Esophagus squamous epithelium (tissue), 5 donors: ENCODE data around the gene SLC49A3. TPM values are rescaled to one million over a fixed set of nuclear protein-coding genes. Genes with fewer than 3 reads are reported as not detected.
"Not testable (repeated sequence)": the region's sequence is repeated elsewhere in the genome, so short reads cannot be mapped to it uniquely, and the experiment has no call there.

Experiments used
- DNase-seq: peaks from one replicate; lab custom pipeline; 2025; lab: John Stamatoyannopoulos, UW
- H3K27ac ChIP-seq, 4 donors: fragments of 200-600 bp; sonication (generic); one replicate each; pipeline ENCODE4 v1.5.1; 2016 to 2019; ENCODE audit warnings: mild to moderate bottlenecking in 1 of 4
- H3K27me3 ChIP-seq, 4 donors: fragments of 200-600 bp; sonication (generic); 1 replicate in 3 of 4; 2 replicates in 1 of 4; pipeline versions ENCODE4 v1.5.1 to v1.6.0; 2017 to 2021; ENCODE audit warnings: antibody characterized with exemption in 1 of 4
- H3K36me3 ChIP-seq, 3 donors: fragments of 200-600 bp; sonication (generic); one replicate each; pipeline ENCODE4 v1.5.1; 2016 to 2019
- H3K4me1 ChIP-seq, 3 donors: fragments of 200-600 bp; sonication (generic); one replicate each; pipeline ENCODE4 v1.5.1; 2017 to 2019
- H3K4me3 ChIP-seq, 4 donors: fragments of 200-600 bp; sonication (generic); 1 replicate in 3 of 4; 2 replicates in 1 of 4; pipeline ENCODE4 v1.5.1; 2016 to 2019; ENCODE audit warnings: mild to moderate bottlenecking in 2 of 4, moderate library complexity in 1 of 4
- H3K9me3 ChIP-seq, 3 donors: fragments of 200-600 bp; sonication (generic); one replicate each; pipeline ENCODE4 v1.5.1; 2016 to 2019
- POLR2A ChIP-seq, 4 donors: fragments of 450-650 bp; IDR thresholded peaks; one replicate each; pipeline ENCODE4 v1.6.1; 2017; ENCODE audit warnings: antibody characterized with exemption in 4 of 4, mild to moderate bottlenecking in 4 of 4, moderate library complexity in 3 of 4
- WGBS, 2 donors: methylation state at CpG; one replicate each; pipeline ENCODE4 v1.1.5; 2018; 5-methylcytosine and 5-hydroxymethylcytosine counted together
- intact Hi-C: fragments of 100-400 bp; cut with DNase I; formaldehyde crosslinking; loops from one replicate; pipeline ENCODE4 v1.15.0; 2022
- total RNA-seq, 4 donors: library from RNA; depleted of rRNA; stranded (reverse); fragments of >200 nt; gene quantifications; one replicate each; pipeline ENCODE4 v1.1.0, GENCODE V29; 2016
- TF ChIP-seq, protein P1 (sequence below), 6 experiments: fragments of 450-650 bp in 4 of 6; fragments of 200-600 bp in 2 of 6; sonication (generic) in 2 of 6; IDR thresholded peaks; one replicate each; pipeline ENCODE4 v1.5.1; 2016 to 2019; ENCODE audit warnings: antibody characterized with exemption in 6 of 6, mild to moderate bottlenecking in 4 of 6, moderate library complexity in 4 of 6
- donor health status: DM: yes; HTN: yes; CAD: no.

SLC49A3 gene
- total RNA-seq, 4 donors from 2014 or later: 2.5 to 6.5 (median 4.7) TPM

DNA sequence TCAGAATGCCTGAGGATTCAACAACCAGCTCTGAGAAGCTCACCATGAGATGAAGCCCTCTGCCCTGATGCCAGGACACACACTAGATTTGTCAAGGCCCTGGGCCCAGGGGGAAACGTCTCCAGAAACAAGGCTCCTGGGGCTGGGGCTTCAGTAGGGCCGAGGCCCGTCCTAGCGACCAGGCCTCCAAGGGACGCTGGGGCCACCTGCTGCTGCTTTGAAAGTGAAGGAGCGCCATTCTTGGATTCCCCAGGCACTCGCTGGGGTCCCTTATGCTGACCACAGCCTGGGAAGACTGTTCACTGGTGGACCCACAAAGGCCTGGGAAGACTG lies 39.7 kb downstream of the SLC49A3 start:
- Histone ChIP-seq H3K9me3 (no peaks in the 10 kb centered on the region), H3K4me1 (peaks cover 0 to 11% (median 0%) of the 10 kb centered on the region in 3 donors), H3K4me3 (no peak overlapping the region), H3K36me3 (no peaks in the 10 kb centered on the region), H3K27me3 (peaks cover 0 to 79% (median 2%) of the 10 kb centered on the region in 4 donors), H3K27ac (no peak overlapping the region)
- 88% methylated on average over 5 of the region's 7 CpGs; no CpG with 5 or more reads in 1 of the 2 donors for WGBS, 2 donors
- intact Hi-C loops: no loop called here
- TF ChIP-seq POLR2A (IDR thresholded peaks at IDR 0.05): no peak
- TF ChIP-seq, protein P1, sequence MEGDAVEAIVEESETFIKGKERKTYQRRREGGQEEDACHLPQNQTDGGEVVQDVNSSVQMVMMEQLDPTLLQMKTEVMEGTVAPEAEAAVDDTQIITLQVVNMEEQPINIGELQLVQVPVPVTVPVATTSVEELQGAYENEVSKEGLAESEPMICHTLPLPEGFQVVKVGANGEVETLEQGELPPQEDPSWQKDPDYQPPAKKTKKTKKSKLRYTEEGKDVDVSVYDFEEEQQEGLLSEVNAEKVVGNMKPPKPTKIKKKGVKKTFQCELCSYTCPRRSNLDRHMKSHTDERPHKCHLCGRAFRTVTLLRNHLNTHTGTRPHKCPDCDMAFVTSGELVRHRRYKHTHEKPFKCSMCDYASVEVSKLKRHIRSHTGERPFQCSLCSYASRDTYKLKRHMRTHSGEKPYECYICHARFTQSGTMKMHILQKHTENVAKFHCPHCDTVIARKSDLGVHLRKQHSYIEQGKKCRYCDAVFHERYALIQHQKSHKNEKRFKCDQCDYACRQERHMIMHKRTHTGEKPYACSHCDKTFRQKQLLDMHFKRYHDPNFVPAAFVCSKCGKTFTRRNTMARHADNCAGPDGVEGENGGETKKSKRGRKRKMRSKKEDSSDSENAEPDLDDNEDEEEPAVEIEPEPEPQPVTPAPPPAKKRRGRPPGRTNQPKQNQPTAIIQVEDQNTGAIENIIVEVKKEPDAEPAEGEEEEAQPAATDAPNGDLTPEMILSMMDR (IDR thresholded peaks at IDR 0.05): no peak
- no peak for DNase-seq

DNA sequence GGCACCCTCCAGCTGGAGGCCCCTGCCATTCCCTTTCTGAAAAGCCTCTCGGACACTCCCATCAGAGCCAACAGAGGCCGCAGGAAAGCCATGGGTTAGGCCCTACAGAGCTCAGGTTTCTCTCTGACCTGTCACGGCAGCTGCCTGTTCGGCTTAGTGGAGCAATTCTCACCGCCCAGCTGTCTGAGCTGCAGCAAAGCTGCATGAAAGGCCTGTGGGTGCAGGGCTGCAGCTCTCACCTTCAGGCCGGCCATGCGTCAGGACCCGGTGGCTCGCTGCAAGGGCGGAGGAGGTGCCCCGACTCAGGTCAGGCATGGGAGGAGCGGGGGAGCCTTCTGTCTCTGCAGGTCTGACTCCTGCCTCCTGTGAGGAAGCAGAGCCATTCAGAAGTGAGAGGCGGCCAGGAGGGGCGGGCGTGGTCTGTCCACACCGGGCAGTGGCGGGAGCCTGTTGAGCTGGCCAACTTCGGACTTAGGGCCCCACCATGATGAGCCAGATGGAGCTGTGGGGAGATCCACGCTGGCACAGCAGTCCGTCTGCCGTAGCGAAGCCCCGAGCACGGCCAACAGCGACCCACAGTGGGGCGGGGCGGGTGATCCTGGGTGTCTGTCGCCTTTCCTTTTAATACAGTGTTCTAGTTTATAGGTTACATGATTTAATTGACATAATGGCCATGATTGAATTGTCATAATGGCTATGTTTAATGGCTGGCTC lies 40.2 kb downstream of the SLC49A3 start:
- intact Hi-C loops: no loop called here

DNA sequence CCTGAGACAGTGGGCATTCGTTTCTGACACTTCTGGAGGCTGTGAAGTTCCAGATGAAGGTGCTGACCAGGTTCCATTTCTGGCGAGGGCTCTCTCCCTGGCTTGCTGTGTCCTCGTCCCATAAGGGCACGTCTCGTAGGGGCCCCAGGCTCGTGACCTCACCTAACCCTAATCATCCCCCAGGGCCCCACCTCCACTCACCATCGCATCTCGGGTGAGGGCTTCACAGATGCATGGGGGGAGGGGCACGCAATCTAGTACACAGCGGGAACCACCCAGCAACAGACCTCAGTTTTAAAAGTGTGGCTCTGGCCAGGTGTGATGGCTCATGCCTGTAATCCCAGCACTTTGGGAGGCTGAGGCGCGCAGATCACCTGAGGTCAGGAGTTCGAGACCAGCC lies 41.5 kb downstream of the SLC49A3 start:
- Histone ChIP-seq H3K4me3 (no peak overlapping the region), H3K9me3 (no peaks in the 10 kb centered on the region), H3K27me3 (peaks cover 0 to 63% (median 2%) of the 10 kb centered on the region in 4 donors), H3K36me3 (no peaks in the 10 kb centered on the region), H3K4me1 (peaks cover 0 to 11% (median 0%) of the 10 kb centered on the region in 3 donors), H3K27ac (no peak overlapping the region)
- TF ChIP-seq POLR2A (IDR thresholded peaks at IDR 0.05): no peak
- TF ChIP-seq, protein P1 (IDR thresholded peaks at IDR 0.05): no peak
- no peak for DNase-seq
- intact Hi-C loops: no loop called here
- WGBS, 2 donors: 58 to 71% methylated on average over 3 to 4 of the region's 13 CpGs

More for the DNA sequence above, 40.2 kb downstream of the SLC49A3 start:
- 60 to 79% methylated on average over 1 to 13 of the region's 28 CpGs for WGBS, 2 donors
- peaks cover 0 to 75% (median 2%) of the 10 kb centered on the region in 4 donors for H3K27me3 ChIP-seq
- H3K27ac ChIP-seq: no peak overlapping the region
- TF ChIP-seq POLR2A (IDR thresholded peaks at IDR 0.05): no peak
- TF ChIP-seq, protein P1 (IDR thresholded peaks at IDR 0.05): no peak
- no peak overlapping the region for H3K4me3 ChIP-seq
- H3K36me3 ChIP-seq: no peaks in the 10 kb centered on the region
- no peaks in the 10 kb centered on the region for H3K9me3 ChIP-seq
- H3K4me1 ChIP-seq: peaks cover 0 to 11% (median 0%) of the 10 kb centered on the region in 3 donors
- no peak for DNase-seq

DNA sequence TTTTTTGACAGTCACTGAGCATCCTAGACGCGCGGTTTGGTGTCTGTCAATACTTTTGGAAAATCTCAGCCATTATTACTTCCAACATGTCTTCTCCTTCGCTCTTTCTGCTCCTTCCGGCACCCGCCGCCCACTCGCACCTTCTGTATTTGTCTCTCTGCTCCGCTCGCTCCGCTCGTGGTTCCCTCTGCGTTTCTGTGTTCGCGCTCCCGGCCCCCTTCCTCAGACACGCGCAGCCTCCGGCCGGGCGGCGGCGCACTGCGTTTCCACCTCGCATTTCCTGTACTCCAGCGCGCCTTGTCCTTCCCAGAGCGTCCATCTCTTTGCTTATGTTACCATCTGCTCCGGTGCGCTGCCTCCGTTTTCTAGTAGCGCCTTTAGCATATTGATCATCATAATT lies 42.5 kb downstream of the SLC49A3 start:
- intact Hi-C loops: no loop called here

DNA sequence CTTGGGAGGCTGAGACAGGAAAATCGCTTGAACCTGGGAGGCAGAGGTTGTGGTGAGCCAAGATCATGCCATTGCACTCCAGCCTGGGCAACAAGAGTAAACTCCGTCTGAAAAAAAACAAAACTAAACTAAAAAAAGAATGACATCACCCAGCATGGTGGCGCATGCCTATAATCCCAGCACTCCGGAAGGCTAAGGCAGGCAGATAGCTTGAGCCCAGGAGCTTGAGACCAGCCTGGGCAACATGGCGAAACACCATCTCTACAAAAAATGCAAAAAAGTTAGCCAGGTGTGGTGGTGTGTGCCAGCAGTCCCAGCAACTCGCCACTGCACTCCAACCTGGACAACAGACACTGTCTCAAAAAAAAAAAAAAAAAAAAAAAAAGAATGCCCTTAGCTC lies 46.6 kb downstream of the SLC49A3 start:
- peaks cover 0 to 38% (median 0%) of the 10 kb centered on the region in 4 donors for H3K27me3 ChIP-seq
- H3K4me3 ChIP-seq, H3K27ac ChIP-seq, H3K36me3 ChIP-seq, DNase-seq, H3K4me1 ChIP-seq, intact Hi-C loops: not testable (repeated sequence)
- WGBS, 2 donors: 74 to 83% methylated on average over 6 of the region's 6 CpGs
- H3K9me3 ChIP-seq: peaks cover 0 to 13% (median 0%) of the 10 kb centered on the region in 3 donors

More for the DNA sequence above, 42.5 kb downstream of the SLC49A3 start:
- peaks cover 0 to 7% (median 0%) of the 10 kb centered on the region in 3 donors for H3K4me1 ChIP-seq
- 47 to 80% methylated on average over 32 of the region's 32 CpGs for WGBS, 2 donors
- no peaks in the 10 kb centered on the region for H3K36me3 ChIP-seq
- peak overlapping the region in 1 of 4 donors; percentile 35 for H3K4me3 ChIP-seq
- peaks cover 0 to 59% (median 2%) of the 10 kb centered on the region in 4 donors for H3K27me3 ChIP-seq
- no peak overlapping the region for H3K27ac ChIP-seq
- H3K9me3 ChIP-seq: peaks cover 0 to 10% (median 0%) of the 10 kb centered on the region in 3 donors
- no peak for TF ChIP-seq POLR2A (IDR thresholded peaks at IDR 0.05)
- TF ChIP-seq, protein P1 (IDR thresholded peaks at IDR 0.05): no peak
- no peak for DNase-seq
